ENCODE results near the gene PYGO1.

GRCh38 chr15:55499151-55499550 is 89.0 kb downstream of the PYGO1 start:
- TF ChIP-seq ZNF317 (CRISPR knock-in tag; IDR thresholded peaks at IDR 0.05; ENCODE audit: borderline replicate concordance, low read depth) (no peak), GABPB1 (CRISPR knock-in tag; IDR thresholded peaks at IDR 0.05) (no peak), NR1H2 (CRISPR knock-in tag; IDR thresholded peaks at IDR 0.05) (no peak), ATF2 (CRISPR knock-in tag; IDR thresholded peaks at IDR 0.05; ENCODE audit: borderline replicate concordance, low read depth) (no peak), ZNF232 (CRISPR knock-in tag; IDR thresholded peaks at IDR 0.05) (no peak), FOXJ3 (CRISPR knock-in tag; IDR thresholded peaks at IDR 0.05; ENCODE audit: borderline replicate concordance) (no peak)
